ENCODE measurements around the gene ACER2. TPM values are rescaled to one million over a fixed set of nuclear protein-coding genes. Genes with fewer than 3 reads are reported as not detected.

ACER2 gene
- total RNA-seq, 1 experiment from 2014 or later = 9.6 TPM

DNA sequence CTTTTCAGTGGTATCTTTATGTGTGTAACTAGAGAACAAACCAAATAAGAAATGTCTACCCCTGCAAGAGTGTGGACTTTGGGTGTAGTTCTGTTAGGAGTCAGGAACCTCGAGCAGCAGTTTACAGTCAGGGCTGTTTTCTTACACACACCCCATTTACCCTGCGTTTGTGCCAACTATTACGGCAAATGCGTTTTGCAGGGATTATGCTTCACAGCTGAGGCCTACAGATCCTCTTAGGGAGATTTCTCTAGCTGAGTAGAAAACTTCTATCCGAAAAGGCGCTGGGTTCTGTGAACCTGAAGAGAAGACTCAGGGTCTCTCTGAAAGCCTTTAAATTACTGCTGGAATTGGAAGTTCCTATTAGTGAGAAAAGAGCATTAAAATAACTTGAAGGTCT is 51.4 kb downstream of the ACER2 start:
- H2BK5ac ChIP-seq (ENCODE audit: insufficient read length, low read length) = no peak overlapping the region
- no peak overlapping the region for H2BK20ac ChIP-seq (ENCODE audit: low read depth, low read length, poor library complexity, severe bottlenecking)
- peaks cover 3% of the 10 kb centered on the region for H3K23me2 ChIP-seq (ENCODE audit: insufficient read length, low read depth, low read length, poor library complexity, severe bottlenecking)
- no peaks in the 10 kb centered on the region for H4K20me1 ChIP-seq (ENCODE audit: control insufficient read depth, insufficient read depth, insufficient read length)
- no peak overlapping the region for H3K4me2 ChIP-seq (ENCODE audit: insufficient read depth, insufficient read length, low read length)
- H3K23ac ChIP-seq (ENCODE audit: insufficient read length, low read depth, low read length) = no peak overlapping the region
- no peaks in the 10 kb centered on the region for H3K27me3 ChIP-seq (ENCODE audit: insufficient read depth, low read length)
- no peak overlapping the region for H4K5ac ChIP-seq (ENCODE audit: insufficient read length, low read depth, low read length)
- no peak overlapping the region for H4K91ac ChIP-seq (ENCODE audit: insufficient read length, low read depth, low read length)
- H3K9ac ChIP-seq (ENCODE audit: extremely low read depth, insufficient read length, low read length) = no peak overlapping the region
- no peaks in the 10 kb centered on the region for H3K79me1 ChIP-seq (ENCODE audit: insufficient read depth, low read depth, low read length, poor library complexity, severe bottlenecking)
- WGBS (ENCODE audit: extremely low coverage, insufficient read length, low lambda C conversion rate) = no CpG with 5 or more reads among the region's 6 CpGs
- TF ChIP-seq, protein P1, sequence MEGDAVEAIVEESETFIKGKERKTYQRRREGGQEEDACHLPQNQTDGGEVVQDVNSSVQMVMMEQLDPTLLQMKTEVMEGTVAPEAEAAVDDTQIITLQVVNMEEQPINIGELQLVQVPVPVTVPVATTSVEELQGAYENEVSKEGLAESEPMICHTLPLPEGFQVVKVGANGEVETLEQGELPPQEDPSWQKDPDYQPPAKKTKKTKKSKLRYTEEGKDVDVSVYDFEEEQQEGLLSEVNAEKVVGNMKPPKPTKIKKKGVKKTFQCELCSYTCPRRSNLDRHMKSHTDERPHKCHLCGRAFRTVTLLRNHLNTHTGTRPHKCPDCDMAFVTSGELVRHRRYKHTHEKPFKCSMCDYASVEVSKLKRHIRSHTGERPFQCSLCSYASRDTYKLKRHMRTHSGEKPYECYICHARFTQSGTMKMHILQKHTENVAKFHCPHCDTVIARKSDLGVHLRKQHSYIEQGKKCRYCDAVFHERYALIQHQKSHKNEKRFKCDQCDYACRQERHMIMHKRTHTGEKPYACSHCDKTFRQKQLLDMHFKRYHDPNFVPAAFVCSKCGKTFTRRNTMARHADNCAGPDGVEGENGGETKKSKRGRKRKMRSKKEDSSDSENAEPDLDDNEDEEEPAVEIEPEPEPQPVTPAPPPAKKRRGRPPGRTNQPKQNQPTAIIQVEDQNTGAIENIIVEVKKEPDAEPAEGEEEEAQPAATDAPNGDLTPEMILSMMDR (conservative IDR thresholded peaks at IDR 0.05) = no peak
- H2AFZ ChIP-seq (ENCODE audit: low read length) = no peak overlapping the region
- H2AK5ac ChIP-seq (ENCODE audit: insufficient read length, low read length) = no peak overlapping the region
- no peak overlapping the region for H2BK120ac ChIP-seq (ENCODE audit: low read depth, low read length, poor library complexity, severe bottlenecking)
- Mint-ChIP-seq H3K9me3 (peaks cover 6% of the 10 kb centered on the region in 2 experiments; a peak in 4 of 5 replicates), H3K36me3 (ENCODE audit: insufficient read depth in 1 of 3, low read depth in 3 of 3) (peaks cover 0 to 4% (median 0%) of the 10 kb centered on the region in 3 experiments; a peak in 2 of 7 replicates), H3K4me3 (no peak overlapping the region), H3K27ac (no peak overlapping the region), H3K27me3 (ENCODE audit: low read depth) (peaks cover 5% of the 10 kb centered on the region), H3K4me1 (peaks cover 22 to 29% of the 10 kb centered on the region in 2 experiments)
- no peaks in the 10 kb centered on the region; the same call in 1 of the 2 replicates for H3K4me1 ChIP-seq (ENCODE audit: insufficient read depth, low read length)
- no peaks in the 10 kb centered on the region for H3K79me2 ChIP-seq (ENCODE audit: insufficient read depth, low read length)
- no peak overlapping the region for H2BK12ac ChIP-seq (ENCODE audit: insufficient read length, low read depth, low read length)
- no peak overlapping the region for H3K14ac ChIP-seq (ENCODE audit: insufficient read depth, low read length)
- H4K8ac ChIP-seq (replicated peaks; ENCODE audit: insufficient read length, low read depth, low read length) = no peak overlapping the region
- H3K4ac ChIP-seq (ENCODE audit: low read depth, low read length) = no peak overlapping the region
- no peak overlapping the region for H2BK15ac ChIP-seq (ENCODE audit: low read depth, low read length)
- no peak overlapping the region for H3K56ac ChIP-seq (ENCODE audit: insufficient read length, low read depth, low read length)
- H3K27ac ChIP-seq (ENCODE audit: insufficient read length, low read depth, low read length) = no peak overlapping the region
- DNase-seq = no peak
- no peaks in the 10 kb centered on the region for H3K9me3 ChIP-seq (ENCODE audit: control insufficient read depth, low read depth, low read length)
- H3K18ac ChIP-seq (ENCODE audit: insufficient read length, low read depth, low read length) = no peak overlapping the region
- H3T11ph ChIP-seq (ENCODE audit: low read length) = no peak overlapping the region

Measured in H9 (cell line).